Measurements from ENCODE around the gene SLX9. TPM values are rescaled to one million over a fixed set of nuclear protein-coding genes. Genes with fewer than 3 reads are reported as not detected.
A peak's percentile ranks its signal among the peaks of the same experiment; 100 is the strongest.

The SLX9 gene
- total and polyA plus RNA-seq, 5 donors from 2014 or later: 7.6 to 21.8 (median 10.1) TPM

DNA sequence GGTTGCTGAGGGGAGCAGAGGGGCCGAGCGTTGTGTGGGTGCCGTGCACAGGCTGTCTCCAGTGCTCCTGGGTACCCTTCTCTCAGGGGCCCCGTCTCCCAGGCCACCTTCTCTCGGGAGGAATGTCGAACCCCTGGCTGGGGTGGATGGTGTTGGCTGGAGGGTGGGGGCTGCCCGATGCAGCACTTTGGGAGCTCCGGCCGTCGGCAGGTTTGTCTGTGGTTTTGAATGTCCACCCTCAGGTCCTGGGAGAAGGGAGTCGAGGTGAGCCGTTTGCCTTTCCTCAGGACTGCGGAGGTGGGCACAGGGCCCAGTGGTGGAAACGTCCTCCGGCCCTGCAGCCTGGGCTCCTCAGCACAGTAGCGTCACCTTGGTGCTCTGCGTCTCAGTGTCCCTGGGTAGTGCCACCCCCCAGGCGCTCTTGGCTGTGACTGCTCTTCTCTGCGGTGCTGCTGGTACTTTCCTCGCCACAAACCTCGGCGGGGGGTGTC lies 14.5 kb downstream of the SLX9 start:
- Mint-ChIP-seq H3K4me1 (peaks cover 0 to 23% (median 6%) of the 10 kb centered on the region in 4 donors), H3K27me3 (no peaks in the 10 kb centered on the region), H3K27ac (peak overlapping the region in 1 of 3 donors; percentile 60), H3K36me3 (peaks cover 16% of the 10 kb centered on the region), H3K9me3 (no peaks in the 10 kb centered on the region), H3K4me3 (no peak overlapping the region)
- Histone ChIP-seq H3K4me1 (ENCODE audit: control insufficient read depth, insufficient read depth, low read length, poor library complexity, severe bottlenecking) (peaks cover 7% of the 10 kb centered on the region), H3K27ac (ENCODE audit: insufficient read depth, low read length, poor library complexity, severe bottlenecking) (no peak overlapping the region), H3K36me3 (ENCODE audit: control insufficient read depth, insufficient read depth, low read length) (peaks cover 15% of the 10 kb centered on the region), H3K27me3 (ENCODE audit: control insufficient read depth, insufficient read depth, low read length) (no peaks in the 10 kb centered on the region), H3K9me3 (ENCODE audit: control insufficient read depth in 2 of 2, low read length in 2 of 2) (no peaks in the 10 kb centered on the region), H3K4me3 (ENCODE audit: low read depth, low read length) (no peak overlapping the region)
- DNase-seq: no peak
- ATAC-seq (ENCODE audit: low read depth in 2 of 2): no peak

DNA sequence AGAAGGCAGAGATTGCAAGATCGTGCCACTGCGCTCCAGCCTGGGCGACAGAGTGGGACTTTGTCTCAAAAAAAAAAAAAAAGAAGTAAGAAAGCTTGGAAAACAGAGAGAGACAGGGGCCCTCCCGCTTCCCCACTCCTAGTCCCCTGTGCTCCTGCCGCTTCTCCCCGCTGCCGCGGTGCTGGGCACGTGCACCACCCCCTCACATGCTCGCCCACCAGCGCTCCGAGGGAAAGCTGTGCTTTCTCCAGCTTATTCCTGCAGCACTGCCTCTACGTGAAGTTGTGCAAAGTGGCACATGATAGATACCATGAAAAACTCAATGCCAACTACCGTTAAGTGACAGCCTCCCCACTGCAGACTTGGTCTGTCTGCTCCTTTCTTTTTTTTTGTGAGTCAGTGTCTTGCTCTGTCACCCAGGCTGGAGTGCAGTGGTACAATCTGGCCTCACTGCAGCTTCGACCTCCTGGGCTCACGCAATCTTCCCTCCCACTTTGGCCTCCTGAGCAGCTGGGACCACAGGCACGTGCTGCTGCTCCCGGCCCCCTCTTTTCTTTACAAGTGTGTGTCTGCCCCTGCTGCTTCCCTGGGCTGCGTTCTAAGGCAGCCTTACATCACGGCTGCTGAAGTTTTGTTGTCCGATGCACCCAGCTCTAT lies 15.4 kb downstream of the SLX9 start:
- no peaks in the 10 kb centered on the region for H3K9me3 ChIP-seq (ENCODE audit: control insufficient read depth in 2 of 2, low read length in 2 of 2)
- H3K9me3 Mint-ChIP-seq: no peaks in the 10 kb centered on the region
- H3K36me3 ChIP-seq (ENCODE audit: control insufficient read depth, insufficient read depth, low read length): peaks cover 21% of the 10 kb centered on the region
- peak overlapping the region in 1 of 4 donors; percentile 64 for H3K4me3 Mint-ChIP-seq
- H3K4me1 ChIP-seq (ENCODE audit: control insufficient read depth, insufficient read depth, low read length, poor library complexity, severe bottlenecking): no peaks in the 10 kb centered on the region
- H3K27me3 Mint-ChIP-seq: no peaks in the 10 kb centered on the region
- no peak overlapping the region for H3K4me3 ChIP-seq (ENCODE audit: low read depth, low read length)
- H3K27ac Mint-ChIP-seq: peak overlapping the region in 1 of 3 donors; percentile 20
- no peak overlapping the region for H3K27ac ChIP-seq (ENCODE audit: insufficient read depth, low read length, poor library complexity, severe bottlenecking)
- H3K36me3 Mint-ChIP-seq: peaks cover 16% of the 10 kb centered on the region
- DNase-seq (no peak), ATAC-seq (ENCODE audit: low read depth in 2 of 2) (no peak)
- no peaks in the 10 kb centered on the region for H3K27me3 ChIP-seq (ENCODE audit: control insufficient read depth, insufficient read depth, low read length)
- peaks cover 0 to 15% (median 4%) of the 10 kb centered on the region in 4 donors for H3K4me1 Mint-ChIP-seq

DNA sequence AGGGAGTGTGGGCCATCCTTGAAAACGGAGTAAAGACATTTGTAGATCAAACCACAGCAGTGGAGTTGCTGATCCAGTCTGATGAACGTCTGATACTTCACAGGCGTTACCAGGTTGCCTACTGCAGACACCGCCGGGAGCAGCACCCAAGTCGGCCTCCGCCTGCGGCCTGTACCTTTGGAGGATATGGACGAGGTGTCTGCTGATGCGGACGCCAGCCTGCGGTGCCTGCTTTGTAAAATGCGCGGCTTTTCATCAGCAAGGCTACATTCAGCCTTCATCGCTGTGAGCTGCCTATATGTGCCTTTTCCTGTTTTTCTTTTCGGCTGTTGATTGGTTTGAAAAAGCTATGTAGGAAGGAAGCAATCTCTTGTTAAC lies 16.0 kb downstream of the SLX9 start:
- DNase-seq: no peak
- no peaks in the 10 kb centered on the region for H3K27me3 Mint-ChIP-seq
- no peaks in the 10 kb centered on the region for H3K9me3 ChIP-seq (ENCODE audit: control insufficient read depth in 2 of 2, low read length in 2 of 2)
- peaks cover 20% of the 10 kb centered on the region for H3K36me3 Mint-ChIP-seq
- peaks cover 22% of the 10 kb centered on the region for H3K36me3 ChIP-seq (ENCODE audit: control insufficient read depth, insufficient read depth, low read length)
- H3K4me3 Mint-ChIP-seq: no peak overlapping the region
- H3K4me1 ChIP-seq (ENCODE audit: control insufficient read depth, insufficient read depth, low read length, poor library complexity, severe bottlenecking): no peaks in the 10 kb centered on the region
- H3K4me3 ChIP-seq (ENCODE audit: low read depth, low read length): no peak overlapping the region
- peaks cover 0 to 12% (median 4%) of the 10 kb centered on the region in 4 donors for H3K4me1 Mint-ChIP-seq
- H3K27ac Mint-ChIP-seq: peak overlapping the region in 1 of 3 donors; percentile 20
- no peaks in the 10 kb centered on the region for H3K27me3 ChIP-seq (ENCODE audit: control insufficient read depth, insufficient read depth, low read length)
- no peak for ATAC-seq (ENCODE audit: low read depth in 2 of 2)
- H3K9me3 Mint-ChIP-seq: no peaks in the 10 kb centered on the region
- H3K27ac ChIP-seq (ENCODE audit: insufficient read depth, low read length, poor library complexity, severe bottlenecking): no peak overlapping the region

DNA sequence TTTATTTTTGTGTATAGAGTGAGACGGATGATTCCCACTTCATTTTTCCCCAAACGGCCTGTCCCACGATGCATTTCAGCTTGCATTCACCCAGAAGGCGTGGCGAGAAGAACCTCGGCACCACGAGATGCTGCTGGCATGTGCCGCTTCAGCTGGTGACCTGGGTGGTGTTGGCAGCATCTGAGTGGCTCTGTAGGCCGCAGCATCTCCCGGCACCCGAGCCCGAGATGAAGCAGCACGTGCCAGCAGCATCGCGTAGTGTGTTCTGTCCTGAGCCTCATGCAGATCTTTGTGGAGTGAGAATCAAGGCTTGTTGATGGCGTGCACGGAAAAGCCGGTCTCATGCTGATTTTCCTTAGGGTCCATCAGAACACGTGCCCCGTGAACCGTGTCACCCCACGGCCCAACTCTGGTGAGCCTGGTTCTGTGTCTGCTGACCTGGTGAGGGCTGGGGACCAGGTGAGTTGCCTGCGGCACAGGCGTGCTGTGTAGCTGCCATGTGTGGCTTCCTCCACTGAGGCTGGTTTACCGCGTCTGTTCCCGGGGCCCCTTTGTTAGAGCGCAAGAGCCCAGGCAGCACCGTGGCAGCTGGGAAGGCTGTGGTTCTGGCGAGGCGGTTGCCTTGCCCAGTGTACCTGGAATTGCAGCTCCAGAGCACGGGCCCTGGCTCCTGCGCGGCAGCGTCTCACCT lies 16.7 kb downstream of the SLX9 start:
- Mint-ChIP-seq H3K27ac (no peak overlapping the region), H3K9me3 (no peaks in the 10 kb centered on the region), H3K36me3 (peaks cover 27% of the 10 kb centered on the region), H3K4me3 (no peak overlapping the region), H3K27me3 (no peaks in the 10 kb centered on the region), H3K4me1 (peaks cover 0 to 12% (median 4%) of the 10 kb centered on the region in 4 donors)
- Histone ChIP-seq H3K36me3 (ENCODE audit: control insufficient read depth, insufficient read depth, low read length) (peaks cover 17% of the 10 kb centered on the region), H3K4me3 (ENCODE audit: low read depth, low read length) (no peak overlapping the region), H3K27me3 (ENCODE audit: control insufficient read depth, insufficient read depth, low read length) (no peaks in the 10 kb centered on the region), H3K9me3 (ENCODE audit: control insufficient read depth in 2 of 2, low read length in 2 of 2) (no peaks in the 10 kb centered on the region), H3K4me1 (ENCODE audit: control insufficient read depth, insufficient read depth, low read length, poor library complexity, severe bottlenecking) (no peaks in the 10 kb centered on the region), H3K27ac (ENCODE audit: insufficient read depth, low read length, poor library complexity, severe bottlenecking) (no peak overlapping the region)
- DNase-seq (no peak), ATAC-seq (ENCODE audit: low read depth in 2 of 2) (no peak)

- Mint-ChIP-seq H3K9me3 (no peaks in the 10 kb centered on the region), H3K27ac (peak overlapping the region in 1 of 3 donors; percentile 89), H3K36me3 (peaks cover 31% of the 10 kb centered on the region), H3K27me3 (no peaks in the 10 kb centered on the region), H3K4me1 (peaks cover 0 to 12% (median 4%) of the 10 kb centered on the region in 4 donors), H3K4me3 (no peak overlapping the region)
- H3K27ac ChIP-seq (ENCODE audit: insufficient read depth, low read length, poor library complexity, severe bottlenecking): no peak overlapping the region
- no peaks in the 10 kb centered on the region for H3K4me1 ChIP-seq (ENCODE audit: control insufficient read depth, insufficient read depth, low read length, poor library complexity, severe bottlenecking)
- DNase-seq (no peak), ATAC-seq (ENCODE audit: low read depth in 2 of 2) (no peak)
- peaks cover 21% of the 10 kb centered on the region for H3K36me3 ChIP-seq (ENCODE audit: control insufficient read depth, insufficient read depth, low read length)
- no peak overlapping the region for H3K4me3 ChIP-seq (ENCODE audit: low read depth, low read length)
- no peaks in the 10 kb centered on the region for H3K9me3 ChIP-seq (ENCODE audit: control insufficient read depth in 2 of 2, low read length in 2 of 2)
- no peaks in the 10 kb centered on the region for H3K27me3 ChIP-seq (ENCODE audit: control insufficient read depth, insufficient read depth, low read length)
These were observed 17.4 kb downstream of the SLX9 start for GRCh38 chr21:44957047-44957831.

DNA sequence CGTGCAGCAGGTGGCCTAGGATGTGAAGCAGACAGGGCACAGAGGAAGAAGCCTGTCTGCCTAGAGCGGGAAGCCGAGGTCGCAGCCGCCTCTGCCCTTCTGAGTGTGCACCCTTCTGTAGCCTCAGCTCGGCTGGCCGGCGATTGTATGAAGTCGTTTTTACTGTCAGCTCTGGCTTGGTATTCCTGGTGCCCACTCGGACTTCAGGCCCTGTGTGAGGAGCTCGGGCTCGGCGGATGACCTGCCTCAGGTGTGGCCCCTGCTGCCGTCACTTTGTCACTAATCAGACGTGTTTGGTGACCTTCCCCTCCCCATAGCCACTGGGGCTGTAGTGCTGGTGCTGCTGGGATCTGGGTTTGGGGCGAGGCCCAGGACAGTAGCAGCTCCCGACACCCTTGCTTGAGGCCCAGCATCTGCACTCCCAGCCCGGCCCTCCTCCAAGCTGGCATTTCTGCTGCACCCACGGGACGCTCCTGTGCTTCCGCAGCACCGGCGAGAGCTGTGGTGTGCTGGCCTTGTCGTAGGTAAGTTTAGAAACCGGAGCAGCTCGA lies 18.1 kb downstream of the SLX9 start:
- H3K27me3 ChIP-seq (ENCODE audit: control insufficient read depth, insufficient read depth, low read length): no peaks in the 10 kb centered on the region
- no peak overlapping the region for H3K4me3 ChIP-seq (ENCODE audit: low read depth, low read length)
- no peak for DNase-seq
- Mint-ChIP-seq H3K9me3 (no peaks in the 10 kb centered on the region), H3K27me3 (no peaks in the 10 kb centered on the region), H3K4me1 (peaks cover 0 to 9% (median 4%) of the 10 kb centered on the region in 4 donors), H3K4me3 (no peak overlapping the region), H3K27ac (no peak overlapping the region), H3K36me3 (peaks cover 31% of the 10 kb centered on the region)
- peaks cover 24% of the 10 kb centered on the region for H3K36me3 ChIP-seq (ENCODE audit: control insufficient read depth, insufficient read depth, low read length)
- no peak overlapping the region for H3K27ac ChIP-seq (ENCODE audit: insufficient read depth, low read length, poor library complexity, severe bottlenecking)
- no peaks in the 10 kb centered on the region for H3K4me1 ChIP-seq (ENCODE audit: control insufficient read depth, insufficient read depth, low read length, poor library complexity, severe bottlenecking)
- no peaks in the 10 kb centered on the region for H3K9me3 ChIP-seq (ENCODE audit: control insufficient read depth in 2 of 2, low read length in 2 of 2)
- no peak for ATAC-seq (ENCODE audit: low read depth in 2 of 2)

- Mint-ChIP-seq H3K27me3 (no peaks in the 10 kb centered on the region), H3K9me3 (no peaks in the 10 kb centered on the region), H3K27ac (no peak overlapping the region), H3K4me3 (no peak overlapping the region), H3K4me1 (peaks cover 0 to 11% (median 5%) of the 10 kb centered on the region in 4 donors), H3K36me3 (peaks cover 34% of the 10 kb centered on the region)
- DNase-seq (no peak), ATAC-seq (ENCODE audit: low read depth in 2 of 2) (no peak)
- Histone ChIP-seq H3K4me3 (ENCODE audit: low read depth, low read length) (no peak overlapping the region), H3K36me3 (ENCODE audit: control insufficient read depth, insufficient read depth, low read length) (peaks cover 24% of the 10 kb centered on the region), H3K27ac (ENCODE audit: insufficient read depth, low read length, poor library complexity, severe bottlenecking) (no peak overlapping the region), H3K27me3 (ENCODE audit: control insufficient read depth, insufficient read depth, low read length) (no peaks in the 10 kb centered on the region), H3K4me1 (ENCODE audit: control insufficient read depth, insufficient read depth, low read length, poor library complexity, severe bottlenecking) (no peaks in the 10 kb centered on the region), H3K9me3 (ENCODE audit: control insufficient read depth in 2 of 2, low read length in 2 of 2) (no peaks in the 10 kb centered on the region)
These were observed 18.8 kb downstream of the SLX9 start for GRCh38 chr21:44958471-44959191.
